DOHH2 (cell line): ENCODE measurements around the gene HSPB1.

Experiments used
- H3F3A ChIP-seq: fragments of 200-600 bp; sonication (generic), shearing (Covaris generic); 2 replicates; pipeline ENCODE4 v1.6.0; 2016; ENCODE audit warnings: antibody characterized with exemption, mild to moderate bottlenecking; ENCODE audit not compliant: control insufficient read depth, insufficient read depth
- H3K27ac ChIP-seq: fragments of 200-600 bp; sonication (generic); 2 replicates; pipeline ENCODE4 v1.5.1; 2014; ENCODE audit warnings: low read depth, mild to moderate bottlenecking, low read length, moderate library complexity
- H3K27me3 ChIP-seq: fragments of 200-600 bp; sonication (generic); 2 replicates; pipeline ENCODE4 v1.6.1; 2014; ENCODE audit warnings: mild to moderate bottlenecking, low read length, mixed read lengths; ENCODE audit not compliant: control insufficient read depth
- H3K36me3 ChIP-seq: fragments of 200-600 bp; sonication (generic); 2 replicates; pipeline ENCODE4 v1.6.1; 2014; ENCODE audit warnings: mild to moderate bottlenecking, low read length, moderate library complexity, mixed read lengths; ENCODE audit not compliant: control insufficient read depth
- H3K4me1 ChIP-seq: fragments of 200-600 bp; sonication (generic); 2 replicates; pipeline ENCODE4 v1.6.1; 2014; ENCODE audit warnings: mild to moderate bottlenecking, low read length, mixed read lengths; ENCODE audit not compliant: control insufficient read depth
- H3K4me2 ChIP-seq: fragments of 200-600 bp; sonication (generic); 2 replicates; pipeline ENCODE4 v1.6.0; 2014; ENCODE audit warnings: mild to moderate bottlenecking, low read length, moderate library complexity
- H3K4me3 ChIP-seq: fragments of 200-600 bp; sonication (generic); 2 replicates; pipeline ENCODE4 v1.5.1; 2014; ENCODE audit warnings: mild to moderate bottlenecking, low read length, mixed read lengths
- H3K79me2 ChIP-seq: fragments of 200-600 bp; sonication (generic); 2 replicates; pipeline ENCODE4 v1.6.1; 2014; ENCODE audit warnings: mild to moderate bottlenecking, low read length, mixed read lengths; ENCODE audit not compliant: control insufficient read depth
- H3K9me2 ChIP-seq: fragments of 200-600 bp; sonication (generic); replicated peaks from 2 replicates; pipeline ENCODE4 v1.6.1; 2014; ENCODE audit warnings: mild to moderate bottlenecking, low read length, mixed read lengths; ENCODE audit not compliant: control insufficient read depth
- H3K9me3 ChIP-seq: fragments of 200-600 bp; sonication (generic); 2 replicates; pipeline ENCODE4 v1.6.1; 2014; ENCODE audit warnings: antibody characterized with exemption, low read length, mixed read lengths; ENCODE audit not compliant: control insufficient read depth, insufficient read depth
- H4K20me1 ChIP-seq: fragments of 200-600 bp; sonication (generic); 2 replicates; pipeline ENCODE4 v1.6.0; 2014; ENCODE audit warnings: low read depth, mild to moderate bottlenecking, antibody characterized with exemption, low read length, moderate library complexity; ENCODE audit not compliant: control insufficient read depth, insufficient read depth
- CTCF ChIP-seq: fragments of 200-600 bp; sonication (generic); IDR thresholded peaks from one replicate; pipeline ENCODE4 v1.5.1; 2014; ENCODE audit warnings: antibody characterized with exemption, mild to moderate bottlenecking, low read depth, low read length; ENCODE audit not compliant: poor library complexity, severe bottlenecking
- EZH2phosphoT487 ChIP-seq: fragments of 200-600 bp; sonication (generic); IDR thresholded peaks from 2 replicates; pipeline ENCODE4 v1.6.1; 2017; ENCODE audit warnings: borderline replicate concordance, mild to moderate bottlenecking, antibody characterized with exemption, low read length, moderate library complexity, mixed read lengths

The HSPB1 gene

GRCh38 chr7:76294344-76295024 is 8.0 kb upstream of the HSPB1 start:
- no peak for TF ChIP-seq EZH2phosphoT487
- TF ChIP-seq CTCF, result no peak
- Histone ChIP-seq H3K4me3 (no peak overlapping the region), H3K27me3 (peaks cover 29% of the 10 kb centered on the region), H3F3A (0 out of 2 replicates have a peak, but pooled peaks cover 3% of the 10 kb centered on the region), H3K9me3 (no peaks in the 10 kb centered on the region), H3K4me2 (peak overlapping the region; percentile 33), H4K20me1 (0 out of 2 replicates have a peak, but pooled peaks cover 2% of the 10 kb centered on the region), H3K9me2 (no peaks in the 10 kb centered on the region), H3K79me2 (no peaks in the 10 kb centered on the region), H3K4me1 (peaks cover 18% of the 10 kb centered on the region), H3K36me3 (no peaks in the 10 kb centered on the region), H3K27ac (no peak overlapping the region)

- Histone ChIP-seq H3K36me3 (no peaks in the 10 kb centered on the region), H3K4me1 (peaks cover 14% of the 10 kb centered on the region), H3K4me2 (no peak overlapping the region), H3K4me3 (no peak overlapping the region), H3K27ac (no peak overlapping the region), H3K9me3 (no peaks in the 10 kb centered on the region), H3F3A (peaks cover 4% of the 10 kb centered on the region; the same call in 1 of the 2 replicates), H3K79me2 (no peaks in the 10 kb centered on the region), H4K20me1 (0 out of 2 replicates have a peak, but pooled peaks cover 2% of the 10 kb centered on the region), H3K27me3 (peaks cover 45% of the 10 kb centered on the region), H3K9me2 (no peaks in the 10 kb centered on the region)
- no peak for TF ChIP-seq CTCF
- TF ChIP-seq EZH2phosphoT487, result no peak
Measured at GRCh38 chr7:76296743-76297740, 5.4 kb upstream of the HSPB1 start.

GRCh38 chr7:76300166-76300731 is 2.2 kb upstream of the HSPB1 start:
- Histone ChIP-seq H3F3A (peaks cover 11% of the 10 kb centered on the region), H3K4me1 (peaks cover 28% of the 10 kb centered on the region), H4K20me1 (no peaks in the 10 kb centered on the region), H3K4me2 (no peak overlapping the region), H3K36me3 (no peaks in the 10 kb centered on the region), H3K9me2 (no peaks in the 10 kb centered on the region), H3K9me3 (no peaks in the 10 kb centered on the region), H3K27ac (no peak overlapping the region), H3K79me2 (no peaks in the 10 kb centered on the region), H3K4me3 (no peak overlapping the region), H3K27me3 (peaks cover 42% of the 10 kb centered on the region)
- TF ChIP-seq EZH2phosphoT487, result no peak
- no peak for TF ChIP-seq CTCF
